GM12878 (cell line): Measurements from ENCODE around the gene SRCIN1. TPM values are rescaled to one million over a fixed set of nuclear protein-coding genes. Genes with fewer than 3 reads are reported as not detected.

Experiments used
- GATAD2B ChIP-seq: fragments of 450-650 bp; conservative IDR thresholded peaks from 2 replicates; pipeline ENCODE4 v1.6.1; 2017; ENCODE audit warnings: low read depth, mild to moderate bottlenecking, moderate library complexity
- KDM1A ChIP-seq: fragments of 200-600 bp; sonication (generic); IDR thresholded peaks from 2 replicates; pipeline ENCODE4 v1.6.1; 2016; ENCODE audit warnings: borderline replicate concordance
- NBN ChIP-seq: fragments of 450-650 bp; IDR thresholded peaks from 2 replicates; pipeline ENCODE4 v1.6.1; 2016
- PML ChIP-seq: IDR thresholded peaks from 2 replicates; pipeline ENCODE4 v1.6.1; 2012; ENCODE audit warnings: low read length, inconsistent platforms
- POLR2AphosphoS2 ChIP-seq: IDR thresholded peaks from 2 replicates; pipeline ENCODE4 v1.6.1; 2011; ENCODE audit warnings: low read depth, mild to moderate bottlenecking, low read length, improper control_type of control experiment, moderate library complexity
- POU2F2 ChIP-seq: IDR thresholded peaks from 3 replicates; pipeline ENCODE4 v1.6.1; 2011; ENCODE audit warnings: low read depth, mild to moderate bottlenecking, low read length, borderline replicate concordance
- RUNX3 ChIP-seq: IDR thresholded peaks from 2 replicates; pipeline ENCODE4 v1.6.1; 2012; ENCODE audit warnings: low read length, inconsistent platforms
- YY1 ChIP-seq: IDR thresholded peaks from 2 replicates; pipeline ENCODE4 v1.6.1; 2011; ENCODE audit warnings: low read depth, mild to moderate bottlenecking, low read length
- ZNF384 ChIP-seq: IDR thresholded peaks from 2 replicates; pipeline ENCODE4 v1.6.1; 2012; ENCODE audit warnings: low read depth, mild to moderate bottlenecking, low read length, improper control_type of control experiment, borderline replicate concordance
- polyA plus RNA-seq, 11 experiments: library from polyadenylated mRNA; depleted of rRNA in 4 of 11; unstranded in 6 of 11; stranded (reverse) in 5 of 11; fragments of >200 nt; fragmentation: Nextera tagmentation in 4 of 11; fragmentation: Illumina TruSeq in 1 of 11; extraction: Ambion mirVana in 4 of 11; extraction: Trizol in 1 of 11; gene quantifications; 1 replicate in 1 of 11; 2 replicates in 10 of 11; pipeline versions ENCODE4 v1.2.1 to v1.2.3, GENCODE V29; 2011 to 2016; ENCODE audit warnings: inconsistent platforms in 2 of 11, missing spikeins in 2 of 11, low read depth in 1 of 11
- total RNA-seq, 4 experiments: library from RNA; depleted of rRNA in 3 of 4; stranded (reverse); fragments of >200 nt in 3 of 4; fragmentation: Illumina TruSeq in 1 of 4; extraction: Trizol in 1 of 4; gene quantifications; 2 replicates each; pipeline versions ENCODE4 v1.2.1 to v1.2.3, GENCODE V29; 2013 to 2021
- TF ChIP-seq, protein P1 (sequence below): fragments of 450-650 bp; IDR thresholded peaks from 2 replicates; pipeline ENCODE4 v1.6.1; 2017; ENCODE audit warnings: antibody characterized with exemption, mild to moderate bottlenecking, moderate library complexity
- TF ChIP-seq, protein P2 (sequence below): IDR thresholded peaks from 2 replicates; pipeline ENCODE4 v1.6.1; 2011; ENCODE audit warnings: low read depth, mild to moderate bottlenecking, low read length, moderate library complexity, borderline replicate concordance; ENCODE audit errors: extremely low read depth

Gene SRCIN1
- total and polyA plus RNA-seq, 10 of the 15 experiments (the other 5 are each of a cell fraction or from before 2014, with no cell fraction given): under 0.01 to 0.74 (median 0.20) TPM; not detected in 3

DNA sequence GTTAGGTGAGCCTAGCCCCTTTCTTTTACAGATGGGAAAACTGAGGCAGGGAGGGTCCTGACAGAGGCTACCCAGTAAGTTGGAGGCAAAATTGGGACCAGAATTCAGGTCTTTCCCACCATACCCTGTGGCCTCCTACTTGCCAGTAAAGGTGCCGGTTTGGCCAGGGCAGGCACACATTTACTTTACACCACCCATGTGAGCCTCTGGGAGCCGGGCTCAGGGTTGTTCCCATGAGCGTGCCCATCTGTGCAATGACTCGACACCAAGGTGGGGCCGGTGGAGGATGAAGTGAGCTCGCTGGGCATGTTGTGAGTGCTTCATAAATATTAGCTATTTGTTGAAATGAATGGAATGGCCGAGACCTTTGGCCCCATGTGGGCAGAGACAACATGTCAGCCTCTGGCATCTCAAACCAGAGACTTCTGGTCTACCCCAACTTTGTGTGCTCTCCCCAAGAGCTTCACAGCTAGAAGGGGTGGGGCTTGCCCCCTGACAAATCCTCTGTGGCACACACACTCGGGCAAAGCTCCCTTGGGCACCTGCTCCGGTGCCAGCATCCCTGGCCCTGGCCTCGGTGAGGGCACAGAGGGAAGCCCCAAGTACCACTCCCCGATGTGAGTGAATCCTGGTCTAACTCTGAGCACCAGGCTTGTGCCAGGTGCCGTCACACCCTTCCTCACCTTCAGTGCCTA, 60.1 kb downstream of the SRCIN1 start (continued):
- TF ChIP-seq POU2F2: no peak
- no peak for TF ChIP-seq YY1
- no peak for TF ChIP-seq RUNX3
- no peak for TF ChIP-seq KDM1A
- TF ChIP-seq, protein P1, sequence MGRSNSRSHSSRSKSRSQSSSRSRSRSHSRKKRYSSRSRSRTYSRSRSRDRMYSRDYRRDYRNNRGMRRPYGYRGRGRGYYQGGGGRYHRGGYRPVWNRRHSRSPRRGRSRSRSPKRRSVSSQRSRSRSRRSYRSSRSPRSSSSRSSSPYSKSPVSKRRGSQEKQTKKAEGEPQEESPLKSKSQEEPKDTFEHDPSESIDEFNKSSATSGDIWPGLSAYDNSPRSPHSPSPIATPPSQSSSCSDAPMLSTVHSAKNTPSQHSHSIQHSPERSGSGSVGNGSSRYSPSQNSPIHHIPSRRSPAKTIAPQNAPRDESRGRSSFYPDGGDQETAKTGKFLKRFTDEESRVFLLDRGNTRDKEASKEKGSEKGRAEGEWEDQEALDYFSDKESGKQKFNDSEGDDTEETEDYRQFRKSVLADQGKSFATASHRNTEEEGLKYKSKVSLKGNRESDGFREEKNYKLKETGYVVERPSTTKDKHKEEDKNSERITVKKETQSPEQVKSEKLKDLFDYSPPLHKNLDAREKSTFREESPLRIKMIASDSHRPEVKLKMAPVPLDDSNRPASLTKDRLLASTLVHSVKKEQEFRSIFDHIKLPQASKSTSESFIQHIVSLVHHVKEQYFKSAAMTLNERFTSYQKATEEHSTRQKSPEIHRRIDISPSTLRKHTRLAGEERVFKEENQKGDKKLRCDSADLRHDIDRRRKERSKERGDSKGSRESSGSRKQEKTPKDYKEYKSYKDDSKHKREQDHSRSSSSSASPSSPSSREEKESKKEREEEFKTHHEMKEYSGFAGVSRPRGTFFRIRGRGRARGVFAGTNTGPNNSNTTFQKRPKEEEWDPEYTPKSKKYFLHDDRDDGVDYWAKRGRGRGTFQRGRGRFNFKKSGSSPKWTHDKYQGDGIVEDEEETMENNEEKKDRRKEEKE: no peak
- no peak for TF ChIP-seq PML
- no peak for TF ChIP-seq GATAD2B
- no peak for TF ChIP-seq POLR2AphosphoS2
- TF ChIP-seq NBN: no peak
- no peak for TF ChIP-seq ZNF384
- TF ChIP-seq, protein P2, sequence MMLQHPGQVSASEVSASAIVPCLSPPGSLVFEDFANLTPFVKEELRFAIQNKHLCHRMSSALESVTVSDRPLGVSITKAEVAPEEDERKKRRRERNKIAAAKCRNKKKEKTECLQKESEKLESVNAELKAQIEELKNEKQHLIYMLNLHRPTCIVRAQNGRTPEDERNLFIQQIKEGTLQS: no peak
